Stimulated activated CD8-positive, alpha-beta memory T cell treated with anti-CD3 and anti-CD28 coated beads, Interleukin-4, amount 100 ng/mL, for 48 hours (primary cell): ENCODE results near the gene IMMP2L.

Experiments
- DNase-seq: peaks from one replicate; pipeline ENCODE4 v3.0.0-alpha.2; 2020

IMMP2L gene

GRCh38 chr7:111388912-111389311 lies 173.4 kb downstream of the IMMP2L start:
- DNase-seq = no peak

GRCh38 chr7:111388016-111388415 lies 174.3 kb downstream of the IMMP2L start:
- no peak for DNase-seq

GRCh38 chr7:111384065-111384891 lies 178.0 kb downstream of the IMMP2L start:
- DNase-seq = no peak

- no peak for DNase-seq
Measured at GRCh38 chr7:111383133-111383532, 179.2 kb downstream of the IMMP2L start.

- no peak for DNase-seq
Measured at GRCh38 chr7:111381590-111381989, 180.7 kb downstream of the IMMP2L start.

- no peak for DNase-seq
Measured at GRCh38 chr7:111380945-111381344, 181.3 kb downstream of the IMMP2L start.

- DNase-seq = no peak
Measured at GRCh38 chr7:111374027-111374426, 188.3 kb downstream of the IMMP2L start.

- DNase-seq = no peak
Measured at GRCh38 chr7:111371437-111371836, 190.9 kb downstream of the IMMP2L start.

GRCh38 chr7:111370002-111370401 lies 192.3 kb downstream of the IMMP2L start:
- DNase-seq = no peak

- no peak for DNase-seq
Measured at GRCh38 chr7:111368381-111369065, 193.8 kb downstream of the IMMP2L start.

- DNase-seq = no peak
Measured at GRCh38 chr7:111364413-111364812, 197.9 kb downstream of the IMMP2L start.

- DNase-seq = no peak
Measured at GRCh38 chr7:111363099-111363498, 199.2 kb downstream of the IMMP2L start.

- DNase-seq = no peak
Measured at GRCh38 chr7:111362506-111363054, 199.7 kb downstream of the IMMP2L start.

GRCh38 chr7:111358915-111359314 lies 203.4 kb downstream of the IMMP2L start:
- DNase-seq = no peak

- DNase-seq = no peak
Measured at GRCh38 chr7:111357691-111358090, 204.6 kb downstream of the IMMP2L start.

- no peak for DNase-seq
Measured at GRCh38 chr7:111356941-111357340, 205.4 kb downstream of the IMMP2L start.

- no peak for DNase-seq
Measured at GRCh38 chr7:111352319-111352718, 210.0 kb downstream of the IMMP2L start.

- no peak for DNase-seq
Measured at GRCh38 chr7:111346219-111346618, 216.1 kb downstream of the IMMP2L start.

GRCh38 chr7:111343017-111343416 lies 219.3 kb downstream of the IMMP2L start:
- no peak for DNase-seq

GRCh38 chr7:111339006-111339405 lies 223.3 kb downstream of the IMMP2L start:
- no peak for DNase-seq

GRCh38 chr7:111333010-111333409 lies 229.3 kb downstream of the IMMP2L start:
- DNase-seq = no peak

- no peak for DNase-seq
Measured at GRCh38 chr7:111330235-111330523, 232.1 kb downstream of the IMMP2L start.

GRCh38 chr7:111329367-111330234 lies 232.7 kb downstream of the IMMP2L start:
- DNase-seq = no peak
